GM23338 (cell line): ENCODE measurements around the gene ZNF26. TPM values are rescaled to one million over a fixed set of nuclear protein-coding genes. Genes with fewer than 3 reads are reported as not detected.

Experiments
- ATAC-seq: fragments of 200-7000 bp; cut with Tn5 transposase; 3 replicates; pipeline ENCODE4 v1.9.1; 2020
- DNase-seq: peaks from one replicate; pipeline ENCODE4 v3.0.0-alpha.2; 2015; ENCODE audit warnings: low spot score
- H2AFZ ChIP-seq: fragments of 200-600 bp; sonication (generic); 2 replicates; pipeline ENCODE4 v1.8.0; 2016; ENCODE audit warnings: antibody characterized with exemption, mild to moderate bottlenecking, moderate library complexity
- H3F3A ChIP-seq: fragments of 200-600 bp; sonication (generic); replicated peaks from 2 replicates; pipeline ENCODE4 v1.8.0; 2017; ENCODE audit warnings: antibody characterized with exemption, mixed run types, low read depth
- H3K27ac ChIP-seq: fragments of 200-600 bp; sonication (generic); 2 replicates; pipeline ENCODE4 v1.6.1; 2016; ENCODE audit warnings: low read depth
- H3K27me3 ChIP-seq: fragments of 200-600 bp; sonication (generic); 2 replicates; pipeline ENCODE4 v1.8.0; 2016; ENCODE audit warnings: mild to moderate bottlenecking, mixed run types, moderate library complexity; ENCODE audit not compliant: insufficient read depth
- H3K36me3 ChIP-seq: fragments of 200-600 bp; sonication (generic); 2 replicates; pipeline ENCODE4 v1.8.0; 2016; ENCODE audit warnings: mild to moderate bottlenecking; ENCODE audit not compliant: insufficient read depth
- H3K4me1 ChIP-seq: fragments of 200-600 bp; sonication (generic); 2 replicates; pipeline ENCODE4 v1.8.0; 2016; ENCODE audit warnings: mild to moderate bottlenecking, moderate library complexity; ENCODE audit not compliant: insufficient read depth
- H3K4me2 ChIP-seq: fragments of 200-600 bp; sonication (generic); 2 replicates; pipeline ENCODE4 v1.7.1; 2017; ENCODE audit warnings: mixed run types
- H3K4me3 ChIP-seq: fragments of 200-600 bp; sonication (generic); 2 replicates; pipeline ENCODE4 v1.6.1; 2016; ENCODE audit warnings: mixed run types
- H3K79me2 ChIP-seq: fragments of 200-600 bp; sonication (generic); replicated peaks from 2 replicates; pipeline ENCODE4 v1.8.0; 2017; ENCODE audit warnings: mild to moderate bottlenecking; ENCODE audit not compliant: insufficient read depth
- H3K9me2 ChIP-seq: fragments of 200-600 bp; sonication (generic); 2 replicates; pipeline ENCODE4 v1.8.0; 2017; ENCODE audit not compliant: insufficient read depth
- H4K20me1 ChIP-seq: fragments of 200-600 bp; sonication (generic); replicated peaks from 2 replicates; pipeline ENCODE4 v1.8.0; 2017; ENCODE audit warnings: mild to moderate bottlenecking; ENCODE audit not compliant: insufficient read depth
- H3K27ac Mint-ChIP-seq: 2 replicates; pipeline ENCODE4 v1.8.0; 2020; ENCODE audit warnings: inconsistent platforms, mild to moderate bottlenecking, moderate library complexity, mixed read lengths
- H3K27me3 Mint-ChIP-seq: 3 replicates; pipeline ENCODE4 v1.8.0; 2022; ENCODE audit warnings: low read depth, mild to moderate bottlenecking, moderate library complexity, mixed read lengths, inconsistent platforms; ENCODE audit not compliant: insufficient read depth, poor library complexity
- H3K36me3 Mint-ChIP-seq: 3 replicates; pipeline ENCODE4 v1.8.0; 2021; ENCODE audit warnings: low read depth, mild to moderate bottlenecking, inconsistent platforms, moderate library complexity, mixed read lengths
- H3K4me1 Mint-ChIP-seq: 3 replicates; pipeline ENCODE4 v1.8.0; 2020; ENCODE audit warnings: mild to moderate bottlenecking, inconsistent platforms, mixed read lengths
- H3K4me3 Mint-ChIP-seq: 3 replicates; pipeline ENCODE4 v1.8.0; 2021; ENCODE audit warnings: moderate library complexity, mild to moderate bottlenecking, inconsistent platforms, mixed read lengths
- H3K9me3 Mint-ChIP-seq: 3 replicates; pipeline ENCODE4 v1.8.0; 2020; ENCODE audit warnings: moderate library complexity, mild to moderate bottlenecking, inconsistent platforms, mixed read lengths
- CREB1 ChIP-seq: fragments of 250-450 bp; sonication (Bioruptor Pico); IDR thresholded peaks from 2 replicates; pipeline ENCODE4 v1.5.0; 2020; ENCODE audit warnings: low read depth, mild to moderate bottlenecking, moderate library complexity
- CTCF ChIP-seq, 2 experiments: fragments of 200-600 bp in 1 of 2; sonication (generic) in 1 of 2; conservative IDR thresholded peaks; 2 replicates each; pipeline versions ENCODE4 v1.5.1 to v1.6.1; 2016 to 2017; ENCODE audit warnings: antibody characterized with exemption in 2 of 2, low read depth in 2 of 2, mild to moderate bottlenecking in 2 of 2, moderate library complexity in 1 of 2
- JUNB ChIP-seq: IDR thresholded peaks from one replicate; pipeline ENCODE4 v1.6.1; 2016; ENCODE audit warnings: antibody characterized with exemption; ENCODE audit not compliant: unreplicated experiment
- POLR2AphosphoS5 ChIP-seq: IDR thresholded peaks from 2 replicates; pipeline ENCODE4 v1.6.1; 2016; ENCODE audit warnings: antibody characterized with exemption, low read depth
- STAT1 ChIP-seq: IDR thresholded peaks from one replicate; pipeline ENCODE4 v1.6.1; 2016; ENCODE audit warnings: antibody characterized with exemption; ENCODE audit not compliant: unreplicated experiment
- ZNF114 ChIP-seq: fragments of 250-450 bp; sonication (Bioruptor Pico); IDR thresholded peaks from 2 replicates; pipeline ENCODE4 v1.5.0; 2020; ENCODE audit warnings: mild to moderate bottlenecking, moderate library complexity
- ZNF462 ChIP-seq: fragments of 250-450 bp; sonication (Bioruptor Pico); IDR thresholded peaks from 2 replicates; pipeline ENCODE4 v1.5.0; 2020; ENCODE audit warnings: mild to moderate bottlenecking, moderate library complexity
- polyA plus RNA-seq: library from polyadenylated mRNA; unstranded; fragments of >200 nt; fragmentation: Nextera tagmentation; extraction: Ambion mirVana; gene quantifications from 2 replicates; pipeline ENCODE4 v1.2.1, GENCODE V29; 2016
- total RNA-seq: library from RNA; depleted of rRNA; stranded (reverse); fragments of >200 nt; shearing (Covaris generic); gene quantifications from 2 replicates; pipeline ENCODE4 v1.2.3, GENCODE V29; 2014

The ZNF26 gene
- total and polyA plus RNA-seq, 2 experiments from 2014 or later = 4.8 to 18.9 TPM

- TF ChIP-seq ZNF462 (CRISPR knock-in tag) = no peak
- no peak for TF ChIP-seq STAT1
- TF ChIP-seq CTCF (conservative IDR thresholded peaks at IDR 0.05; ENCODE audit: low read depth in 2 of 2) = no peak
- TF ChIP-seq CREB1 = no peak
Observed at GRCh38 chr12:132965796-132966195, 20.4 kb upstream of the ZNF26 start (continued).

GRCh38 chr12:132966676-132967415 is 19.3 kb upstream of the ZNF26 start:
- Mint-ChIP-seq H3K27me3 (peaks cover 2% of the 10 kb centered on the region), H3K9me3 (peaks cover 85% of the 10 kb centered on the region), H3K27ac (no peak overlapping the region), H3K4me1 (no peaks in the 10 kb centered on the region; the same call in 2 of the 3 replicates), H3K4me3 (no peak overlapping the region), H3K36me3 (peaks cover 49% of the 10 kb centered on the region)
- Histone ChIP-seq H3K4me3 (no peak overlapping the region), H3K4me1 (no peaks in the 10 kb centered on the region), H2AFZ (no peak overlapping the region), H3K27me3 (no peaks in the 10 kb centered on the region), H3K79me2 (no peaks in the 10 kb centered on the region), H3F3A (no peaks in the 10 kb centered on the region), H3K27ac (no peak overlapping the region), H3K36me3 (no peaks in the 10 kb centered on the region), H4K20me1 (no peaks in the 10 kb centered on the region), H3K9me2 (no peaks in the 10 kb centered on the region), H3K4me2 (no peak overlapping the region)
- DNase-seq (no peak), ATAC-seq (no peak)
- no peak for TF ChIP-seq JUNB
- no peak for TF ChIP-seq ZNF114 (CRISPR knock-in tag)
- no peak for TF ChIP-seq POLR2AphosphoS5
